ENCODE data around the gene UBTD1.

Gene UBTD1

DNA sequence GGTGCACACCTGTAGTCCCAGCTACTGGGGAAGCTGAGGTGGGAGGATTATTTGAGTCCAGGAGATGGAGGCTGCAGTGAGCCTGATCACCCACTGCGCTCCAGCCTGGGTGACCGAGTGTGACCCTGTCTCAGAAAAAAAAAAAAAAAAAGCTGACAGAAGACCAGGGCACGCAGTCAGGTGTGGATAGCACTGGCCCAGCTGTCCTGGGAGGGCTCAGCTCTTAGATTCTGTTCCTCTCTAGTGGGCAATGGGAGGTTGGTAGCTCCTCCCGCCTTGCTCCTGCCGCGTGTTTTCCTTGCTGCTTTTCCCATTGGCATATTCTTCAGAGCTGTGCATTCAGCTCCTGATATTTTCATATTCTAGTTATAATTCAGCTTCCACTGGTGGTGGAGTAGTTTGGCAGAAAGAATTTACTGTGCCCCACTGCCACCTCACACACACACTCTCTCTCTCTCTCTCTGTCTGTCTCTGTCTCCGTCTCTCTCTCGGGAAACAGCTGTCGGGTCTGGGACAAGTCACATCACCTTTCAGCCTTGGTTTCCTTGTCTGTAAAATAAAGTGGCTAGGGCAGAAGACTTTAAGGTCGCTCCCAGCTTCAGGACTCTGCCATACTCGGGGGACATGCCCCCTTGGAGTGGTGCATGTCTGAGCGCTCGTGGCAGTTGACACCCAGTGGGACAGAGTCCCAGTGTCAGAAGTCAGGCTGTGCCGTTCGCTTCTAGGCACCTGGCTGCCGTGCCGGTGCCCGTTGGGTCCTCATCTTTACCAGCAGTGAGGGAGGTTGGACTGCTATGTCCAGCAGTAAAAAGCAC lies 47.9 kb downstream of the UBTD1 start:
- FAIRE-seq (no peak), DNase-seq (ENCODE audit: insufficient read length, low spot score) (no peak)
- no peak for TF ChIP-seq CTCF (IDR thresholded peaks at IDR 0.05; ENCODE audit: insufficient read depth, missing control alignments)

GRCh38 chr10:97547271-97547600 lies 48.5 kb downstream of the UBTD1 start:
- DNase-seq (ENCODE audit: insufficient read length, low spot score) (no peak), FAIRE-seq (no peak)
- no peak for TF ChIP-seq CTCF (IDR thresholded peaks at IDR 0.05; ENCODE audit: insufficient read depth, missing control alignments)

GRCh38 chr10:97547962-97548361 lies 49.2 kb downstream of the UBTD1 start:
- FAIRE-seq (no peak), DNase-seq (ENCODE audit: insufficient read length, low spot score) (no peak)
- TF ChIP-seq CTCF (IDR thresholded peaks at IDR 0.05; ENCODE audit: insufficient read depth, missing control alignments): no peak

- no peak for TF ChIP-seq CTCF (IDR thresholded peaks at IDR 0.05; ENCODE audit: insufficient read depth, missing control alignments)
- FAIRE-seq (no peak), DNase-seq (ENCODE audit: insufficient read length, low spot score) (no peak)
Measured at GRCh38 chr10:97548828-97549455, 50.2 kb downstream of the UBTD1 start.

DNA sequence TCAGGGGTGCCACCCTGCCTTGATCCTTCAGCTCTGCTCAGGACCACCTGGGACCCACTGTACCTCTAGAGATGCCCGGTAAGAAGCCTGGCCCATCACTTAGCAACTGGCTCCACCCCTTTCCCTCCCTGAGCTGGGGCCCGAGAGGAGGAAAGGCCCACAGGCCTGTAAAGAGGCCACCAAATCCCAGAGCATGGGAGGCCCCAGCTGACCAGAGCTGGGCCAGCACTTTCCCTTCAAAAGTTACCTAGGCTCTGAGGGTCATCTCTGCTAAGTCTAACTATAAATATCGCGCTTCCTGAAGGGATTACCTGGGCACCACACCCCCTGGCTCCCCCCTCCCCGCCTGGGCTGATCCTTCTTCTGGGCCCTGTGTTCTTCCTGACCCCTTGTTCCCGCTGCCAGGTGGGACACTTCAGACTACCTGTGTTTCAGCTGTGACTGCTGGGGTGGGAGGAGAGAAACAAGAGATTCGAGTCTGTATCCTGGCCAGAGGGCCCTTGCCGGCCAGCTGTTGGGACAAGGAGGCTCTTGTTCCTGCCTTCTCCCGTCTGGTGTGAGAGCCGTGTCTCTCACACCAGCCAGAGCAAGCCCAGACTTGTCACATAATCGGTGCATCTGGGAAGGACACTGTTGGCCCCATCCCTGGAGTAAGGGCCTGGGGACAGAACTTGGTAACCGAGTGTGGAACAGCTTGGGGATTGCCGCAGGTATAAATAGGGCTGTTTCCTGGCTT lies 51.0 kb downstream of the UBTD1 start:
- no peak for DNase-seq (ENCODE audit: insufficient read length, low spot score)
- FAIRE-seq: no peak
- TF ChIP-seq CTCF (IDR thresholded peaks at IDR 0.05; ENCODE audit: insufficient read depth, missing control alignments): no peak

GRCh38 chr10:97550336-97551149 lies 51.8 kb downstream of the UBTD1 start:
- no peak for DNase-seq (ENCODE audit: insufficient read length, low spot score)
- no peak for FAIRE-seq
- TF ChIP-seq CTCF (IDR thresholded peaks at IDR 0.05; ENCODE audit: insufficient read depth, missing control alignments): no peak
